Fibroblast of lung (primary cell): ENCODE measurements around the gene ERI3.

Experiments
- CTCF ChIP-seq, 2 donors: IDR thresholded peaks in 1 of 2; conservative IDR thresholded peaks in 1 of 2; 1 replicate in 1 of 2; 2 replicates in 1 of 2; pipeline ENCODE4 v1.5.1; 2011 to 2012; ENCODE audit warnings: low read length in 2 of 2, control low read depth in 1 of 2, inconsistent platforms in 1 of 2, low read depth in 1 of 2, mild to moderate bottlenecking in 1 of 2
- EZH2 ChIP-seq: IDR thresholded peaks from 2 replicates; pipeline ENCODE4 v1.5.1; 2012; ENCODE audit warnings: low read length, control low read depth, mild to moderate bottlenecking; ENCODE audit errors: missing control alignments

- TF ChIP-seq CTCF (conservative IDR thresholded peaks at IDR 0.05 in 1 of 2, IDR thresholded peaks at IDR 0.05 in 1 of 2; ENCODE audit: low read depth in 1 of 2, low read length in 2 of 2) (no peak), EZH2 (no peak)
Measured at GRCh38 chr1:44293761-44294315, 61.2 kb downstream of the ERI3 start.
